ENCODE data around the gene PXMP4.

Gene PXMP4

GRCh38 chr20:33663161-33664084, 56.7 kb downstream of the PXMP4 start:
- peak; percentile 92 for DNase-seq (ENCODE audit: low read depth)
- peak overlapping the region; percentile 78 for H3K4me3 ChIP-seq (ENCODE audit: low read depth, low read length)
- TF ChIP-seq CTCF (IDR thresholded peaks at IDR 0.05; ENCODE audit: insufficient read depth, low read depth, low read length, missing control alignments): no peak

GRCh38 chr20:33662172-33662571, 57.9 kb downstream of the PXMP4 start, which contains the start of gene C20orf144:
TSS of gene C20orf144 (plus strand) at chr20:33662327. CDS start at chr20:33662346, 19 bp downstream.
- H3K4me3 ChIP-seq (ENCODE audit: low read depth, low read length): peak within 1 kb of the TSS; percentile 78
- no peak for TF ChIP-seq CTCF (IDR thresholded peaks at IDR 0.05; ENCODE audit: insufficient read depth, low read depth, low read length, missing control alignments)
- DNase-seq (ENCODE audit: low read depth): no peak

GRCh38 chr20:33660685-33661058, 59.4 kb downstream of the PXMP4 start:
- no peak overlapping the region for H3K4me3 ChIP-seq (ENCODE audit: low read depth, low read length)
- no peak for DNase-seq (ENCODE audit: low read depth)
- no peak for TF ChIP-seq CTCF (IDR thresholded peaks at IDR 0.05; ENCODE audit: insufficient read depth, low read depth, low read length, missing control alignments)

- H3K4me3 ChIP-seq (ENCODE audit: low read depth, low read length): no peak overlapping the region
- no peak for DNase-seq (ENCODE audit: low read depth)
- no peak for TF ChIP-seq CTCF (IDR thresholded peaks at IDR 0.05; ENCODE audit: insufficient read depth, low read depth, low read length, missing control alignments)
Measured at GRCh38 chr20:33660035-33660684, 60.0 kb downstream of the PXMP4 start.

- no peak overlapping the region for H3K4me3 ChIP-seq (ENCODE audit: low read depth, low read length)
- TF ChIP-seq CTCF (IDR thresholded peaks at IDR 0.05; ENCODE audit: insufficient read depth, low read depth, low read length, missing control alignments): no peak
- DNase-seq (ENCODE audit: low read depth): no peak
Measured at GRCh38 chr20:33659341-33660034, 60.6 kb downstream of the PXMP4 start.

GRCh38 chr20:33658929-33659328, 61.2 kb downstream of the PXMP4 start:
- no peak overlapping the region for H3K4me3 ChIP-seq (ENCODE audit: low read depth, low read length)
- no peak for TF ChIP-seq CTCF (IDR thresholded peaks at IDR 0.05; ENCODE audit: insufficient read depth, low read depth, low read length, missing control alignments)
- no peak for DNase-seq (ENCODE audit: low read depth)

All from GM12865 (cell line).